Mesenteric fat pad (tissue), 1 donor: ENCODE results near the gene USP24. TPM values are rescaled to one million over a fixed set of nuclear protein-coding genes. Genes with fewer than 3 reads are reported as not detected.

Source experiments
- DNase-seq: peaks from one replicate; pipeline ENCODE4 v3.0.0-alpha.2; 2020; ENCODE audit warnings: low spot score
- long read RNA-seq: library from polyadenylated mRNA; unstranded; transcript quantifications from one replicate; pipeline ENCODE4 v2.0.0, GENCODE V29; 2020
- total RNA-seq: library from RNA; stranded (reverse); fragmentation: NEBNext Ultra II Directional; extraction: Animal tissue kit (Norgen Biotek cat#: 25700); gene quantifications from one replicate; pipeline ENCODE4 v1.2.1, GENCODE V29; 2021
- donor health status: DM: yes; HTN: yes; CAD: no.

The USP24 gene, protein sequence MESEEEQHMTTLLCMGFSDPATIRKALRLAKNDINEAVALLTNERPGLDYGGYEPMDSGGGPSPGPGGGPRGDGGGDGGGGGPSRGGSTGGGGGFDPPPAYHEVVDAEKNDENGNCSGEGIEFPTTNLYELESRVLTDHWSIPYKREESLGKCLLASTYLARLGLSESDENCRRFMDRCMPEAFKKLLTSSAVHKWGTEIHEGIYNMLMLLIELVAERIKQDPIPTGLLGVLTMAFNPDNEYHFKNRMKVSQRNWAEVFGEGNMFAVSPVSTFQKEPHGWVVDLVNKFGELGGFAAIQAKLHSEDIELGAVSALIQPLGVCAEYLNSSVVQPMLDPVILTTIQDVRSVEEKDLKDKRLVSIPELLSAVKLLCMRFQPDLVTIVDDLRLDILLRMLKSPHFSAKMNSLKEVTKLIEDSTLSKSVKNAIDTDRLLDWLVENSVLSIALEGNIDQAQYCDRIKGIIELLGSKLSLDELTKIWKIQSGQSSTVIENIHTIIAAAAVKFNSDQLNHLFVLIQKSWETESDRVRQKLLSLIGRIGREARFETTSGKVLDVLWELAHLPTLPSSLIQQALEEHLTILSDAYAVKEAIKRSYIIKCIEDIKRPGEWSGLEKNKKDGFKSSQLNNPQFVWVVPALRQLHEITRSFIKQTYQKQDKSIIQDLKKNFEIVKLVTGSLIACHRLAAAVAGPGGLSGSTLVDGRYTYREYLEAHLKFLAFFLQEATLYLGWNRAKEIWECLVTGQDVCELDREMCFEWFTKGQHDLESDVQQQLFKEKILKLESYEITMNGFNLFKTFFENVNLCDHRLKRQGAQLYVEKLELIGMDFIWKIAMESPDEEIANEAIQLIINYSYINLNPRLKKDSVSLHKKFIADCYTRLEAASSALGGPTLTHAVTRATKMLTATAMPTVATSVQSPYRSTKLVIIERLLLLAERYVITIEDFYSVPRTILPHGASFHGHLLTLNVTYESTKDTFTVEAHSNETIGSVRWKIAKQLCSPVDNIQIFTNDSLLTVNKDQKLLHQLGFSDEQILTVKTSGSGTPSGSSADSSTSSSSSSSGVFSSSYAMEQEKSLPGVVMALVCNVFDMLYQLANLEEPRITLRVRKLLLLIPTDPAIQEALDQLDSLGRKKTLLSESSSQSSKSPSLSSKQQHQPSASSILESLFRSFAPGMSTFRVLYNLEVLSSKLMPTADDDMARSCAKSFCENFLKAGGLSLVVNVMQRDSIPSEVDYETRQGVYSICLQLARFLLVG (N-terminal part only)
- total RNA-seq: 59.8 TPM
- long read RNA-seq, partial matches to known transcripts: 3 of 10 reads
- long read RNA-seq, other reads (novel, unspliced or antisense): 7 of 10 reads

DNA sequence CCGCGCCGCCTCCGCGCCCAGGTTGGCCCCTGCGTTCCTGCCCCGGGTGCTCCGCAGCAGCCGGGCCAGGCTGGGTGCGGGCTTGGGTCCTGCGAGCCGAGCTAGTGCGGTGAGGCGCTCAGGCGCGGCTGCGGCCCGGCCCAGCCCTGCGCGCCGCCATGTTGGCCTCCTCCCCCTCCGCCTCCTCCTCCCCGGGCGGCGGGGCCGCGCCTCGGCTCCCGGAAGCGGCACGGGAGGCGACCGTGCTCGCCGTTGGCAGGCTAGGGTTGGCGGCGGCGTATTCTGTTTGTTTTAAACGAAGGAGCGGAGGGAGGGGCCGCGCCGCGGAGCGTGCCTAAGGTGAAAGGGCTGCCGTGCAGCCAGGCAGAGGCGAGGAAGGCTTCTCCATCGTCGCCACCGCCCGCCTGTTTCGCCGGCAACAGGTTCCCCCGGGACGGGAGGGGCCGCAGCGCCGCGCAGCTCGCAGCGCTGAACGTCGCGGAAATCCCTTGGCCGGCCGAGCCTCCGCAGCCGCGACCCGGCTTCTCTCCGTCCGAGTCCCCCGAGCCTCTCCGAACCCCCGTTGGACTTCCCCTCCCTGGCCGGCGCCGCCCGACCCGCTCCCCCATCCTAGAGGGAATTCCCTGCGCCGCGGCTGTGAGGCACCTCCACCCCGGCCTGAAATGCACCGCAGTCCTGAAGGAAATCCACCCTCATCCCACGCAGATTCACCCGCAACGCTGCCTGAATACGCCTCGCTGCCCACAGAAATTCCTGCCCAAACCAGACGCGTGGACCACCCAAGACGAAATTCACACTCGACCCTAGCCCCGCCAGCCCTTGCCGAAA is at the start of gene USP24:
TSS of gene USP24 (minus strand) at position 171 of the 828 bp plus-strand sequence. CDS start 251 bp downstream, outside the sequence.
- peak; percentile 94 for DNase-seq

DNA sequence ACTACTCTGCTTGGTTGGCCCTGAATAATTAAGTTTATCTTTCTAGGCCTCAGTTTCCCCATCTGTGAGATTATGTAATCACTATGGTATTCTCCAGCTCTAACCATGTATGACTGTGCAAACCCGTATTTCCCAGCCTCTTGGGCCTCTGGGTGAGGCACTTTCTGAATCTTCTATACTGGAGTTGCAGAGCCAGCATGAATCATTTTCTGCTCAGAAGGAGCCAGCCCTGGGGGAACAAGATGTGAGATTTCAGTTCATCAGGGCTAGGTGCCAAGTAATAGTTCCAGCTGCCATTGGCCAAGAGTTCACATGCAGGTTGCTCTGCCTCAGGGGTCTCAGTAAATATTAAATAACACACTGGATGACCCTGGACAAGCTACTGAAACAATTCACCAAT is 47.7 kb upstream of the USP24 start:
- no peak for DNase-seq

DNA sequence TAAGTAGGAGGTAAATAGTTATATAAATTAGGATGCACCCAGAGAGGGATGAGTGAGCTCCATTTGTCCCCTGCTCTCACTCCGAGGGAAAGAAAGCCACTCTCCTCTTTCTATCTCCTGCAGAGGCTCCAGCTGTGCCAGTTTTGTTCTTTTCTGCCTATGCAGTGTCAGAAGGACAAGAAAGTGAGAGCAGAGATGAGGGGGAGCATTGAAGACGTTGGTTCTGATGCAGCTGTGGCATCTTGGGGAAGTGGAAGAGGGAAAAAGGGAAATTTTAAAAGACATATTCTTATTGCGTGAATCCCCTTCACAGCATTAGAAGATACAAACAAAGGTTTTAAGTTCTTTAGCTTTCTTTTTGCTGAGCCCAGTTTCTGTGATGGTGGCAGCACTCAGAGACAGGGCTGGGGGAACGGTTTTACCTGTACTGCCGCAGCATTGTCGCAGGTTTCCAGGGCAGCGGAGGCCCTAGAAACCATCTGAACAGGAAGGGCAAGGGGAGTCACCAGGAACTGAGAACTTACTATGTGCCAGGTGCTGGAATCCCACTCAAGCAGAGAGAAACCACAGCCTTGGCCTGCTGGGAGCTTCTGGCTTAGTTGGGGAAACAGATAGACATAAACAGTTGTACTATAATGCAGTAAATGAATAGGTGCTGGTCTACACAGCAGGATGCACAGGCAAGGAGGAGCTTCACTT is 44.9 kb upstream of the USP24 start:
- DNase-seq: no peak

DNA sequence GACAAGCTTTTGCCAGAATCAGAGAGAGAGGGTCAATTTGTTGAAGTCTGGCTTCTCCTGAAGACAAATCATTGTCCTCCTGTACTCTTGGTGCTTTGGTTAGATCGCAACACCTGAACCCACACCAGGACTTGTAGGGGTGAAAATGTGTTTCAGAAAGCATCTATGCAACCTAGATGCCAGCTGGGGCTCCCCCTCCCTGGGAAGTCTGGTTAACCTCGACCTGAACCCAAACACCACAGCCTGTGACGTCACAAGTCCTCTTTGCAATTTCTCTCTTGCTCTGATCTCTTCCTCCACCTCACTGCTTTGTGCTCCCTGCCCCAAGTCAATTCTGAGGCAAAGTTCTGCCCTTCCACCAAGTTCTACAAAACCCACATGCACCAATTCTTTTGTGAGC is 42.8 kb upstream of the USP24 start:
- no peak for DNase-seq

DNA sequence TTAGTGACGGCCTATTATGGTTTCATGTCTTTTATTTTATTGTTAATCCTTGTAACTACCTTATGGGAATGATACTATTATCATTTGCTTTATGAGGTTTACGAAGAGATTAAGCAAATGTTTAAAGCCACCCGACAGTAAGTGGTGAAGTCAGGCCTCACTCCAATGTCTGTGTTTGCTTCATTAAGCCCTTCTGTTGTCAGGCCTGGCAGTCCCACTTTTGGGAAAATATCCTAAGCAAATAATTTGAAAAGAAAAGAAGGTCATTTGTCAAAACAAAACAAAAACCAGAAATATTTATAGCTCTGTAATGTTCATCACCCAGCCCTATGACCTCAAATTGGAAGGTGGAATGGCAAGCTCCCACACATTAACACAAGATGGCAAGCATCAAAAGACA is 40.7 kb upstream of the USP24 start:
- DNase-seq: no peak

DNA sequence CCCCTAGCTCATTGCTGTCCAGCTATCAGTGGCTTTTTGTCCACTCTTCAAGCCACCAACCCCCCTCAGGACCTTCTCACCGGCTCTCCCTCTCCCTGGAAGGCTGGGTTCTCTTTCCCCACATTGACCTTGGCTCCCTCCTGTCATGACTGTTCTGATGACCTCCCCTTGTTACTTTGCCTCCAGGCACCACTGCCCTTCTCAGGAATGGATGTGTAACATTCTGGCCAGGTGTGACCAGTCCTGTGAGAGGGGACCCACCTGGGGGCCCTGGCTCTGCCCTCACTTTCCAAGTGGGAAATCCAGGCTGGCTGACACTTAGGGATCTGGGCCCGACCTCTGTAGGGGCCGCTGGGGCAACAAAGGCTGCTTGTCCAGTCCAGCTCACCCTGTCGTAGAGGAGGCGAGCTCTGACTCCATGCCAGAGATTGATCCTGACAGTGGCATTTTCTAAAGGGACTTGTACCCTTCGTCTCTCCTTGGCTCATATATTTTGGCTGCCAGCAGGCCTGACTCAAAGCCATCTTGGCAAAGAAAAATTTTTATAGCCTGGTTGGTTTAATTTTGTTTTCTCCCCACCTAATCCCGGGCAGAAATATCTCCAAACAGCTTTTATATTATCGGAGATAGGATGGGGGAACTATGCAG is 37.9 kb upstream of the USP24 start:
- DNase-seq: no peak

DNA sequence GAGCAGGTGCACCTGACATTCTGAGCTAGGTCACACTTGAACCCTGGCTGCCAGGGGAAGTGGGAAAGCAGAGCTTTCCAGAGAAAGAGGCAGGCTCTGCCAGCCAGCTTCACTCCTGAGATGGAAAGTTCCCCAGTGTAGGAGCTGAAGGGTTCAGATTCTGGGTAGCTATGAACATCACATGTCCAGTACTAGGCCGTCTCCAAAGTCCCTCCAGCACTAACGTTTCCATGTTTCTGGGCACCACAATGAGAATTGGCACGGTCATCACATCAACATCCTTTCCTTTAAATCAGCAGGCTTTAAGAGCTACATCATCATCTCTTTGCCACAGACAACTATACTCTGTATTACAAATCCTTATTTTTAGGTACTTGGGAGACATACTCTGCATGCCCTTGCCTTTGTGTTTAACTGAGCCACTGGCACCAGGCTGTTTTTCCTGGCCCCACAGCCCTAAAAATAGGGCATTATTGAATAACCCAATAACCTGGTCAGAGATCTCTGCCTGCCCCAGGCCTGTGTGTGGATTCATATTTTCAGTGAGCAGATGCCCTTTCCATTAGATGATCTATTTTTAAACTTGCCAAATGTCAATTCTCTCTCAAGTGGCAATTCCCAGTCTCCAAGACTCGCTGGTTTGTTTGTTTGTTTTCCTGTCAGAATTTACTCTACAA is 35.4 kb upstream of the USP24 start:
- DNase-seq: no peak

DNA sequence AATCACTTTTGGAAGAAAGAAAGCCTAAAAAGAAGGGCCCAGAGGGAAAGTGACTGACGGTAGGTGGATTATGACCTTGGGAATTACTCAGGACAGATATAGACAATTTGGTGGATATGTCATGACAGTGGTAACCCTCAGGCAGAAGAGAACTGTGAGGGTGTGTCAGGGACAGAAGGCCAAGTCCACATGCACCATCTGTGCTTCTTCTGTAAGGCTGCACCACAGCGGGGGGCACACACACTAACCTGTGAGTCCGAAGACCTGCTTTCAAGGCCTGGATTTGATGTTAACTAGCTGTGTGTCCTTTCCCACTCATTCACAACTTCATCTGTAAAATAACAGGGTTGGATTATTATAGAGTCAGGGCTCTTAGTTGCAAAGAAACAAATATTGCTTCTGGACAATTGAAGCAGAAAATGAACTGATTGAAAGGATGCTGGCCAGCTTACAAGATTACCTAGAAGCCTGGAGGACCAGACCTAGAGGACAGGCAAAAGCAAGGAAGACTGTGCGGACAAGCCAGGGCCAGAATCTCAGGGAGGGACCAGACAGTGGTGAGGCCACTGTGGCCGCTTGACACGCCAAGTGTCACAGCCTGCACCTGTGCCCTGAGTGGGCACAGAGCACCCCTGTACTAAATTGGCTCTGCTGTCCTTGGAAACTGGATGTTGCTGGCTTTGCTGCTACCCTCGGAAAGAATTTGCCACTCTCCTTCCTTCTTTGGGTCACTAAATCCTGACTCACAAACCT is 34.7 kb upstream of the USP24 start:
- no peak for DNase-seq

DNA sequence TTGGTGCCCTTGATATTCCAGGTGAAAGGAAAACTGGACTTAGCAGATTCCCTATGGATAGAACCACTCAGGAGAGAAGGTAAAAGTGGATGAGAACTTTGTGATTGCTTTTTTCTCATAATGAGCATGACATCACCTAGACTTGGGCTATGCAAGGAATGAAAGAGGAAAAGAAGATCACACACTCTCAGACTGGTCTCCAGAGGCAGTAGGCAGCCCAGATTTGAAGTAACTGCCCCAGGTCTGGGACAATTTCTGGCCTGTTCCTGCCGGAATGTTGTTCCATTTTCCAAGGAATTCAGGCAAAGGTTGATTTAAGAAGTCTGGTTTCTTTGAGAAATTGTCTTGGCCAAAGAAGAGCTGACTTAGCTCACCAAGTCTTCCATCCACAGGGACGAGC is 31.7 kb upstream of the USP24 start:
- DNase-seq: no peak

DNA sequence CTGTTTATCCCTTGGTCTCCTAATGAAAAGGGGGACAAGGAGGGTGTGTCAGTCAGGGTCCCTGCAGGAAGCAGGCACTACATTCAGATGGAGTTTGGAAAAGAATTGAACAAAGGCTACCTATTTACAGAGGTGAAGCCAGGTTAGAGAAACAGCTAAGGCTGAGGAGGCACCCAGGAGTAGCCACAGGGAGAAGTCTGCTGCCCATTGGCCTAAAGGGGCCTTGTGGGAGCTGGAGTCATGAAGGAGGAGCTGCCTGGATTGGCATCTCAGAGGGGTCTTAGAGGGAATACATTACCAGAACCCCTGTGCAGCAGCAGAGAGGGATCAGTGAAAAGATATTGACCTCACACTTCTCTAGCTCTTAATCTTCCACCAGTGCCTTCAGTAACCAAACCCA is 31.2 kb upstream of the USP24 start:
- DNase-seq: no peak

DNA sequence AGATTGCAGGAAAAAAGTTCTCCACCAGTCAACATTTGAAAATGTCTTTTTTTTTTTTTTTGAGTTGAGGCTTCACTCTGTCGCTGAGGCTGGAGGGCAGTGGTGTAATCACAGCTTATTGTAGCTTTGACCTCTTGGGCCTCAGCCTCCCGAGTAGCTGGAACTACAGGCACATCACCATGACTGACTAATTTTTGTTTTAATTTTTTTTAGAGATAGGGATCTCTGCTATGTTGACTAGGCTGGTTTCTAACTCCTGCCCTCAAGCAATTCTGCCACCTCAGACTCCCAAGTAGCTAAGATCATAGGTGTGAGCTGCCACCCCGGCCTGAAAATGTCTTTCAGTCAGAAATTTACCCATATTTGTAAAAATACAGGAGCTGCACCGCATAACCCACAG is 30.6 kb upstream of the USP24 start:
- no peak for DNase-seq

DNA sequence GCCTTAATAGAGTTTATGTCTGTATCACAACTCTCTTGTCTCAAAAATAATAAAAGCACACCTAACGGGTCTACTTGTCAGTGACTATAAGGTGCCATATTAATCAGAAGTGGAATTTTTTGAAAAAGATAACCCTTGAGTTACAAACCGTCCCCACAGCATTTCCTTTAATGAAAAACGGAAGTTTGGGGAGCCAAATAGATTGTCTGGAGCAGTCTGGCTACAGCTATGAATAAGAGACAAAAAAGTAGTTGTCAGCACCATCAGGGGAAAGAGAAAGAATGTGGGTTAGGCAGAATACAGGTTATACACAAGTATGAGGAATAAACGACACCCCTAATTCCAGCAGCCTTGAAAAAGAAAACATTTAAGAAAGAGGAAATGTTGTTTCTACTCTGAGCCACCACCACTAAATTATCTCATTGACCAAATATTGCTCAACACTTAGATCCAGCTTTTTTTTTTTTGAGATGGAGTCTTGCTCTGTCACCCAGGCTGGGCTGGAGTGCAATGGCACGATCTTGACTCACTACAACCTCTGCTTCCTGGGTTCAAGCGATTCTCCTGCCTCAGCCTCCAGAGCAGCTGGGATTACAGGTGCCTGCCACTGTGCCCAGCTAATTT is 29.4 kb upstream of the USP24 start:
- no peak for DNase-seq

DNA sequence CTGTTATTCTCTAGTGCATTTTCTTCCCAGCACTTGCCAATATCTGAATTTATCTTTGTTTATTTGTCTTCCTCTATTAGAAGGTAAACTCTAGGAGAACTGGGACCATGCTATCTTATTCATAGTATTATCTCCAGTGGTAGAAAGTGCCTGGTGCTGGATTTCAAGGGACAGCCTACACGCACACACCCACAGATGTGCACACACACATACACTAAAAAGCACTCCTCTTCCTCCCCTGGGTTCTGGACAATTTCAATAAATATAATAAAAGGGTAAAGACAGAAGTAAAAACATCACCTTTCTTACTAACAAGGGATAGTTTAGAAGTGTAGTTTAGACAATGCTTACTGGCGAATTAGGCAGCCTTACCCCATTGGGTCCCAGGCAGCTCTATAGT is 28.5 kb upstream of the USP24 start:
- DNase-seq: no peak

DNA sequence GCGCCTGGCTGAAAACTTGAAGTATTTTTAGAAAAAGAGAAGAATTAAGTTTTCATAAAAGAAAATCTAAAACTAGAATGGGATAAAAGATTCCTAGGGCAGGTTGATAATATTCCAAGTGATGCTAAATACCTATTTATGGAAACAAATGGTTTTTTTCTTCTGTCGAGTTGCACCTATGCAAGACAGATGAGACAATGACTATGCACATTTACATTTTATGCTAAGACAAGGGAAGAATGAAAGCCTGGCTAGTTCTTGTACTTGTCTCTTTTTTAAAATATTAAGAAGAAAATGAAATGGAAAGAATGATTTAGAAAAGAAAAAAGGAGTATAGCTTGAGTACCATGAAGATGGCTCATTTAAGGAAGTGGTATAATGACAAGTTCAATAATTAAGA is 24.4 kb upstream of the USP24 start:
- DNase-seq: no peak

DNA sequence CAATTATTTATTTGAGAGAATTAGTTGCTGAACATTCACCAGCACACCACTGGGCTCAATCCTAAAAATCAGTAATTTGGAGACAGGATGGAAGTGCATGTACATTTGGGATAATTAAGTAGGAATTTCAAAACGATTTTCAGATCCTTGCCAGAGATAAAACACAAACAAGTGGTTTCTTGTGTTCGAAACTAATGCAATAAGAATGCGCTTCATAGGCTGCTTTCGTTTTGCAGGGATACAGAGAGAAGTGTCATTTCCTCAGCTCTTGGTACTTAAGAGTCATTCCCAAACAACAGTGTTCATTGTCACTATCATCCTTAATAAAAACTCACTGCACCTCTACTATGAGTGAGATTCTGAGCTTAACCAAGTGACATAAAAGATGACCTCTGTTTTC is 20.6 kb upstream of the USP24 start:
- DNase-seq: no peak

DNA sequence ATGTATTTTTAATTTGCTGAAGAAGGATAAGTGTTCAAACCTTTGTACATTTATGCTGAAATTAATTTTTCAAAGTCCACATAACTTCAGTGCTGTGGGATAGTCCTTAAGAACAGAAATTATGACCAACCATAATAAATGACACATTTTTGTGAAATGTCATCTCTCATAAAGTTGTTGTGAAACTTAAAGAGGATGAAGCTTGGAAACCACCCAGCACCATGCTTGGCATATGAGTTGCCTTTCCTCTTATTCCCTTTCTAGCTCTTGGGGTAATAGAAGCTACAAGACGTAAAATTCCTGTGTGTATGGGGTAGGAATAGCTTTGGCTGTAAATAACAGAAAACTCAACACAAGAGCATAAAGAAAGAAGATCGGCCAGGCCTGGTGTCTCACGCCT is 18.9 kb upstream of the USP24 start:
- no peak for DNase-seq

DNA sequence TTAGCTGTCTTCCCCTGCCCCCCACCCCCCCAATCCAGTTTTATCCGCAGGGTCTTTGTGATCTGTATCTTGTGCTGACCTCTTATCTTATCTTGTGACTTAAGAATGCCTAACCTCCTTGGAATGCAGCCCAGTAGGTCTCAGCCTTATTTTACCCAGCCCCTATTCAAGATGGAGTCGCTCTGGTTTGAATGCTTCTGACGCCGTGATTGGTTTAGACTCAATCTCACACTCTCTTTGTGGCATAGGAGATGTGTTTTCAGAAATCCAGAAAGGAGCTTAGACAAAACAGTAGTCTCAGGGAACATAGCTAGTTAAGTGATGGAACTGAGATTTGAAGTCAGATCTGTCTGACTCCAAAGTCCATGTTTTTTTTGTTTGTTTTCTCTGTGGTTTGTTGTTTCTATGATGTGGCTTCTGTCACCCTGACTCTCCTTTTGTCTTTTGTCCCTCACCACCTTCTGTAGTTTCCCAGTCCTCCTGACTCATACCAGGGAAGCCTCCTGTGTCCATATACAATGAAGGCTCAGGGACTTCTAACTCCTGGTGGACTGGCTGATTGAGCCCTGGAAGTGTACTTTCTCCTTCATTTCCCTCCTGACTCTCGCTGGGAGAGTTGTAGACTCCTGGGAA is 18.1 kb upstream of the USP24 start:
- no peak for DNase-seq
